ENCODE measurements around the gene GPRIN3.

The GPRIN3 gene

DNA sequence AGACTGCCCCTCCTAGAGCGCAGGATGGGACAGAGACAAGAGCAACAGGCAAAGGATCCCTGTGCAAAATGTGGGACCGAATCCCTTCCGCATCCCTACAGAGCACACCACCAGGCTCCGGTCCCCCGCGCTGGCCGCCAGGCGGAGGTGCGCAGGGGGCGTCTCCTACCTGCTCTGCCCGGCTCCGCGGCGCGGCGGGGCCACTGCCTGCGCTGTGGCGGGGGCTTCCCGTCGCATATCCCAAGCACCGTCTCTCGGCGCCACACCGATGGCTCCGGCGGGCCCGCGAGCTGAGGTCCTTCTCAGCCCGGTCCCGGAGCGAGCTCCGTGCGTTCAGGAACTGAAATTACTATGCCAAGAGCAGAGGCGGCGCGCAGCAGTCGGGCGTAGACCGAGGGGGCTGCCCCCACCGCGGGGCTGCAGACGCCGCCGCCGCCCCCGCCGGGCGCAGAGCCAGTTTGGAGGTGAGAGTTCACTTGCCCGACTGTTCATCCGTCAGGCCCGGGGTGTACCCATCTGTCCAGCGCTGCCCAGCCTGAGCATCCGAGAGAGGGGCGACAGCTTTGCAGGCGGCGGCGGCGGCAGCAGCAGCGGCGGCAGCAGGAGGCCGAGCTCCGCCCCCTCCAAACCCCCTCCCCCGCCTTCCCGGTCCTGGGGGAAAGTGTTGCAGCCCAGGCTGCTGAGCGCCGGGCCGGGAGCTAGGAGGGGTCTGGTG, at the start of gene GPRIN3:
Gene GPRIN3, minus strand, starts transcription at position 355 of the 715 bp plus-strand sequence. CDS start 57,690 bp downstream, outside the sequence.
- peak; percentile 64 for DNase-seq

DNA sequence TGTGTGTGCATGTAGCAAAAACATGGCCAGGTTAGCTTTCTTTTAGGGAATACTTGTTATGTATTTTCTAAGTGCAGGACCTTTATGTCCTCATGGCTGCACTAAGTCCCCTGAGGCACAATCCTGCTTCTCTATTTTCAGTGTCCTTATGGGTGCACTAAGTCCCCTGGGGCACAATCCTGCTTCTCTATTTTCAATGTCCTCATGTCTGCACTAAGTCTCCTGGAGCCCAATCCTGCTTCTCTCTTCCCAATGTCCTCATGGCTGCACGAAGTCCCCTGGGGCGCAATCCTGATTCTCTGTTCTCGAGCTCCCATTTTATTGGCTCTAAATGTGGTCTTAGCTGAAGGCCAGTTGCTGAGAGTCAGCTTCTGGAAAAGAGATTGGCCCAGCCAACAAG, 49.7 kb upstream of the GPRIN3 start:
- no peak for DNase-seq

DNA sequence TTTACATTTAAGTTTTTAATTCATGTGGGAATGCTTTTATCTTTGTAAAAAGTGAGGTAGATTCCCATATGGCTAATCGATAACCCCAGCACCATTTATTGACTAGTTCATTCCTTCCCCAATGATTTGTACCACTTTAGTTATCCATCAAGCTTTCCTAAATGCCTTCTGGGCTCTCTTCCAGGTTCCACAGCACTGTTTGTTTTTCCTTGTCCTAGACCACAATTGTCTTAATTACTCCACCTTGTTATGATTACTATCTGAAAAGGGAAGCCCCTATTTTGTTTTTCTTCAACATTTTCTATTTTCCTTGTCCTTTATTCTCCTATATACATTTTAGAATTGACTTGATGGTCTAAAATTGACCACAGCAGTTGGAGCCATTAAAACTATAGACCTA, 48.5 kb upstream of the GPRIN3 start:
- DNase-seq = no peak

DNA sequence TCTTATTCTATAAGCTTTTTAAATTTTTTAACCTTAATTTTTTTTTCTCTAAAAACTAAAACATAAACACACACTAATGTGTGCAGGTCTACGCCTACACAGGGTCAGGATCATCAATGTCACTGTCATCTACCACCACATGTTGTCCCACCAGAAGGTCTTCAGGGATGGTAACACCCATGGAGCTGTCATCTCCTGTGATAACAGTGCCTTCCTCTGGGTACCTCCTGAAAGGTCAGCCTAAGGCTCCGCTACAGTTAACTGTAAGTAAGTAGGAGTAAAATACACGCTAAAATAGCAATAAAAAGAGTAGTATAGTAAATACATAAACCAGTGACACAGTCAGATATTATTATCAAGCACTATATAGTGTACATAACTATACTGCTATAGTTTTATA, 45.9 kb upstream of the GPRIN3 start:
- DNase-seq = no peak

DNA sequence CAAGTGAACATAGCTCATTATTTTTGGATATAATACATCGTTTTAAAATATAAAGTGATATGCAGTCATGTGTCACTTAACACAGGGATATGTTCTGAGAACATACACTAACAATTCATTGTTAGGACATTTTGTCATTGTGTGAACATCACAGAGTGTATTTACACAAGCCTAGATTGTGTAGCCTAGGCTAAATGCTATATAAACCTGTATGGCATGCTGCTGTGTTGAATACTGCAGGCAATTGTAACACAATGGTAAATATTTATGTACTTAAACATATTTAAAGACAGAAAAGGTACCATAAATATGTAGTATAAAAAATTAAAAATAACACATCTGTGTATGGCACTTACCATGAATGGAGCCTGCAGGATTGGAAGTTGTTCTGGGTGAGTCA, 44.9 kb upstream of the GPRIN3 start:
- no peak for DNase-seq

DNA sequence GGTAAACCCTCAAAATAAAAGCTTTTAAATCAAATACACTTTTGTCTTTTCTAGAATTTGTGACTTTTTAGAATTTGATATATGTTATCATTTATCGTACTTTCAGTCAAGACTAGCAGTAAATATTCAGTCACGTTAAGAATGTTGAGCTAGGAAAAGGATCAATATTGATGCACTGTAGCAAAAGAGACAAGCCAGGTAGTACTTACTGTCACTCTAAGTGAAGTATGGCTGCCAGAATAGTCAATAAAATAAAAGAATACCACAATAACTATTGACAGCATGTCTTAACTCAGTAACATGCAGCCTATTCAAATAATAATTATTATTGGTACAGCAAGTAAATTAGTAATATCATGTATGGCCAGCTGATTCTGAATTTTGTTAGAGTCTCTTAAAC, 43.6 kb upstream of the GPRIN3 start:
- no peak for DNase-seq

DNA sequence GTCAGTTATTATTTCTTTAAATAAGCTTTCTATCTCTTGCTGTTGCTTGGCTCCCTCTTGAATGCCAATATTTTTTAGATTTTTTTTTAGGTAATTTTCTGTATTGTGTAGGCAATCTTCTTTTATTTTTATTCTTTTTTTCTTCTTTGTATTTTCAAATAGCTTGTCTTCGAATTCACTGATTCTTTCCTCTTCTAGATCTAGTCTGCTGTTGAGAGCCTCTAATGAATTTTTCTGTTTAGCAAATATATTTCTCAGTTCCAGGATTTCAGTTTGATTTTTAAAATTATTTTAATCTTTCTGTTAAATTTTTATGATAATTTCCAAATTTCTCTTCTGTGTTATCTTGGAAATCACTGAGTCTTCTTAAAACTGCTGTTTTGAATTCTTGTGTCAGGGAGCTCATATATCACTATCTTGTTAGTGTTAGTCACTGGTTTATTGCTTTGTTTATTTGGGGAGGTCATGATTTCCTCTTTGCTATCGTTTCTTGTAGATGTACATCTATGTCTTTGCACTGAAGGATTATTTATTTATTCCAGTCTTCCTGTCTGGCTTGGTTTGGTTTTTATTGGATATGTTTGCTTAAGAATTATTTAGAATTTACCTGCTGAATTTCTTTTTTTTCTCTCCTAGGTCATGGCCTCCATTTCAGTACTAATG, 39.9 kb upstream of the GPRIN3 start:
- DNase-seq = no peak

DNA sequence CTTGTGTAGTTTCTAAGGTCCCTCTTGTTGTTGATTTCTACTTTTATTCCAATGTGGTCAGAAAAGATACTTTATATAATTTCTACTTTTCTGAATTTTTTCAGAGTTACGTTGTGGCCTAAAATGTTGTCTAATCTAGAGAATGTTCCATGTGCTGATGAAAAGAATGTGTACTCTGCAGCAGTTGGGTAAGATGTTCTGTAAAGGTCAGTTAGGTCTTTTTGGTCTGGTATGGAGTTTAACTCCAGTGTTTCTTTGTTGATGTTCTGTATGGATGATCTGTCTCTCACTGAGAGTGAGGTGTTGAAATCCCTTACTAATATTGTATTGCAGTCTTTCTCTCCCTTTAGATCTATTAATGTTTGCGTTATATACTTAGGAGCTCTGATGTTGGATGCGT, 37.0 kb upstream of the GPRIN3 start:
- no peak for DNase-seq

DNA sequence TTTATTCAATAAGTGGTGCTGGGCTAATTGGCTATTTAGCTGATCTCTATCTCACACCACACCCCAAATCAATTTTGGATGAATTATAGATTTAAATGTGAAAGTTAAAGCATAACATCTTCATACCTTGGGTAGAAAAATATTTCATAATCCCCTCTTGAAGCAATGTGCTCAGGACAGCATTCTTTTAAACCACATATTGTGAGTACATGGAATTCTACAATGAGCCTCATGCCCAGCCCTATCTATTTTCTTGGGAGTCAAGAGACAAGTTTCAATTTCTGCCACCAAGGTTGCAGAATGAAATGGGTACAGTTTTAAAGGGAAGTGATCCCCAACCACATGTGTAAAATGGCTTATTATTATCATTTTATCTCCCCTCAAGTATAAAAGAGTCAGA, 30.6 kb upstream of the GPRIN3 start:
- DNase-seq = no peak

DNA sequence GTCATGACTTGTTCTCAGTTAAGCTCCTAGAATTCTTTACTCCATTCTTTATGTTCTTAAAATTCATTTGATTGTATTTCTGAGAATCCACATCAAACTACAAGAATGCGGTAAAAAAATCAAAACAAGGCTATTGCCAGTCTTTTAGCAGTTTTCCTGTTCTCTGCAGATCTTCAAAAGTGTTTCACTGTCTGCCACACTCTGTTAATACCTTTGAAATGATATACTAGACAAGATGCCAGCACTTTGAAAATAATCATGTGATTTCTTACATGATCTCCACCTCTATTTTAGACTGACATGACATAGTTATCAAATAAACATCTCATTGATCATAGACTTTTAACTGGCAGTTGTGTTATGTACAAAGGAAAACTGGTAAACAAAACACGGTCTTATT, 30.1 kb upstream of the GPRIN3 start:
- DNase-seq = no peak

DNA sequence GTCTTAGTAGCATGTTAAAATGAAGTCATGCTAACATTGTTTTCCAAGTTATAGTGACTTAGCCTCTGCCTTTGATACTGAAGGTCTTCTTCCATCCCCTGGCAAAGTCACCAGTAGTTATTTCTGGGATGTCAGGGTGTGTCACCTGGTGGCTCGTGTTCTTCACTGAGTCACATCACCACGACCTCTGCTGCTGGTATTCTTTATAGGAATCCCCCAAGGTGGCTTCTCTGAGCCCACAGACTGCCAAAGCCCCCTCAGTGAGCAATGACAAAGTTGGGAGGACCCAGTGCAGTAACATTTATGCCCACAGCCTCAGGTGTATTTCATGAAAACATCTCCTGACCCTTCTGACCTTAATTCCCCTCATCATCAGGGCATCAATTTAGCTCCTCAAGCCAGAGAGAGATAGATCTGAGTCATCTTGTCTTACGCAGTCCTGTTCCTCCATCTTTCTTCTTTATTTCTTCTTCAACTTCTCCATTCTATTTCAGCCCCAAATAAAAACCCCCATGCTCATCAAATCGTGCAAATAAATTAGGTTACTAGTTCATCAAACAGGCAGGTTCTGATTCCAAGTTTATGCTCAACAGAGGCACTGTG, 29.3 kb upstream of the GPRIN3 start:
- no peak for DNase-seq

DNA sequence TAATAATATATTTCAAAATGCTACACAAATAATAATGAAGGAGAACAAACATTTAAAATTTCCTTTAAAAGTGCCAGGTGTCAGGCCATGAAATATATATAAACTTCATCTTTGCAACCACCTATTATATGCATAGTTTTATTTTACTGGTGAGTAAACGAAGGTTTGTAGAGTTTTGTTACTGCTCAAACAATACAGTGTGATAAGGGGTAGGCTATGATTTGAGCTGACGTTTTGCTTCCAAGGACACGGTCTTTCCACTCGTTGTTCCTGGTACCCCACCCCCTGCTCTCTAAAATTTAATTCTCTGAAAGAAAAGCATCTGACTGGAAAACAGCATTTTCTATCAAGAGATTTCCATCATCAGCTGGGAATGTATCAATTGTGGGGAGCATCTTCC, 27.2 kb upstream of the GPRIN3 start:
- no peak for DNase-seq

DNA sequence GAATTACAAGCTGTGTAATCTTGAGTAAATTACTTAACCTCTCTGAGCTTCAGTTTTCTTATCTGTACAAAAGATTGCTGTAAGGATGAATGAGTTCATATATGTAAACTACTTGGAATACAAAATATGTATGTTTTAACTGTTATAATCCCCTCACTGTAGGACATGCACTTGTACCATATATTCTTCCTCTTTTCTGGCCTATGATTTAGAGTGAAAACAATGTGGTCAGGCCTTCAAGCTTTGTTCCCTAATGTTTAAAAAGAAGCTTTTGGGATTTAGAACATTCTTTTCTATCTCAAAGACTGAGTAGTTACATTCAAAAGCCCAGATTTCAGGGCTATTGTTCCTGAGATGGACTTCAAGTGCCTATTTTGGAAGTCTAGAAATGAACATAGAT, 26.7 kb upstream of the GPRIN3 start:
- no peak for DNase-seq

DNA sequence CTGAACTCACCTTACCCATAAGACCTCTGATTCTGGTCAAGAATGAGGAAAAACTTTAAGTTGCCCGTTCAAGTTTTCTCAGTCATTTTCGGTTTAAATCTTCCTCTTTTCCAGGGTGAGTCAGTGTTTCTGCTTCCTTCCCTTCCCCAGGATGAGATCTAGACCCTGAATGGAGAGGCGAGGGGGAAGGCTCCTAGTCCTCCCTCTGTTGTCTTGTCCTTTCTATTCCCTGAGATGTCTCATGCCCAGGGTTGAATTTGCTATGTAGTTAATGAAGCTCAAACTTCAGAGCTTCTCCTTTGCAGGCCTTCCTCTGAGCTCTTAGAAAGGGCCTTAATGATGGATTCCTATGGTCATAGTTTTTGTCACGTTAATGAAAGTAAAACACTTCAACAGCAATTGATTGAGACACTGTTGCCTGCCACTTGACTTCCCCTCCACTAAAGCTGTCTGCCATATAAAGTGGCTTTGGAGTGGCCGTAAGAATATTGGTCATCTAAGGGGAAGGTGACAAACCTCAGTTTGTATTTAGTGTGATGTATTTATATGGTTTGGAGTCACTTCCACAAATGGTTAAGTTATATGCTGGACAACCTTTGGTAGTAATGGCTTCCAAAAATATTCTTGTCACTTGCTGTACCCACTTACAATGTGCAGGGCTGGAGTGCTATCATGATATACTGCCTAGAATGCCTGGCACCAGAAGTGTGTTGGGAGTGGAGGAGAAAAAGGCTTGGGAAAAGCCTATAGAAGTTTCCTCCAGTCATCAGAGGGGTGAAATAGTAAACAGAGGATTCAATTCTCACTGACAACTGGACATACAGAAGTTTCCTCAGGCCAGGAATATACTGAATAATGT, 24.3 kb upstream of the GPRIN3 start:
- no peak for DNase-seq

DNA sequence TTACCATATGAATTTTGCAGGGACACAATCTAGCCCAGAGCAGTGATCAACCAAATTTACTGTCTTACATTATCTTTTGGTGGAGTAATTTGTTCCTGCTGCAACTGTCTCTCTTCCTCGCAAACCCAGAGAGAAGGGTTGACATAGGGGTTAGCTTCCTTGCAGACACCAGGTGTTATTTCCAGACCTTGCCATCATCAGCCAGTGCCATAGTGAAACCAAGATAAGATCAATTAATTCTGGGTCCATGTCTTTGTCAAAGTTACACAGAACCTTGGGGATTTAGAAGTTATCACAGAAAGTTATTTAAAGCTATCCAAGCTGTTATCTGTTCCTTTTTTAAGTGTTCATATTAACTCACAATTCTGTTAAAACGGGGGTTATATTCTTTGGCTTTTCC, 23.6 kb upstream of the GPRIN3 start:
- DNase-seq = no peak

DNA sequence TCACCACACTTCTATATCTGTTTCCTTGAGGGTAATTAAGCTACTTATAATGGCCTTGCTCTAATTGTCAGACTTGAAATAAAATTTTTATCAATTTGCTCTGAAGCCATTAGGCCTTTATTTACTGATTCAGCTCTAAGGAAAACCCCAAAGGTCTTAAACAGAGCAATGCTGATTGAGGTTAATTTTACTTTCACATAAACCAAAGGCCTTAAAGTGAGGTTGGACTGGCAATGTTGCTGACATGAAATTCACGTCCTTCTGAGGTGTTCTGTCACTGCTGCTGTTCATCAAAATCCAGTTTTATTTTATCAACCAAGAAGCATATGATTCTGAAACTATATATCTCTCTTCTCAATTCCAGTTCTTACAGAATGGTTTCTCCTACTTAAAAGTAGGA, 21.7 kb upstream of the GPRIN3 start:
- no peak for DNase-seq

DNA sequence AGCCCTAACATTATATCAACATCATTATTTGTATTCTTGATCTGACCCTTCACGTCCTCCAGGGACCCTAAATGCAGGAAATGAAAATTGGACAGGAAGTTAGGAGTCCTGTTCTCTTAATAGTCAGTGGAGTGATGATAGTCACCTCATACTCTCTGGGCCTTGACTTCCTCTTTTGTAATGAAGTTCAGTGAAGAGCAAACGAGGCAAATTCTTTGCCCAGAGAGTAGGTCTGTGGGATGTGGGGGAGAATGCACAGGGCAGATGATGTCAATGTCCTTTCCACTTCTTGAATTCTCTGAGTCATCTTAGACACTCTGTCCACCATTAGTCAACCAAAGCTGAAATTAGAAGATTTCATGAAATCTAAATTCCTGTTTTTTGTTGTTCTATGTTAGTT, 17.1 kb upstream of the GPRIN3 start:
- no peak for DNase-seq

DNA sequence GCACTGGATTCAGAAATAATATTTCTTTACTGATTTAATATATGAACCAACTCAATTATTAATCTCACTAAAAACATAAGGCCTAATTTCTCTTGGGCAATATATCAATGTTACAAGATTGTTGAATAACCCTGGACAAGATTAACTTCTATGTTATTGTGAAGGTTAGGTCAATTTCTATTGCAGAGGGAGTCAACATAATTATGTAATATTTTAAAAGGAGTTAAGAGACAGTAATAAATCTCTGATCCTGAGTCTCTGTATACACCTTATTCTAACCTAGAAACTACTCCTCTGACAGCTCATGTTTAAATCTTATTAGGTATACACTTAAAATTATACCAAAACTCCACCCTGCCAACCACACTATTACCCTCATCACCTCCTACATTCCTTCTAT, 15.1 kb upstream of the GPRIN3 start:
- DNase-seq = no peak

DNA sequence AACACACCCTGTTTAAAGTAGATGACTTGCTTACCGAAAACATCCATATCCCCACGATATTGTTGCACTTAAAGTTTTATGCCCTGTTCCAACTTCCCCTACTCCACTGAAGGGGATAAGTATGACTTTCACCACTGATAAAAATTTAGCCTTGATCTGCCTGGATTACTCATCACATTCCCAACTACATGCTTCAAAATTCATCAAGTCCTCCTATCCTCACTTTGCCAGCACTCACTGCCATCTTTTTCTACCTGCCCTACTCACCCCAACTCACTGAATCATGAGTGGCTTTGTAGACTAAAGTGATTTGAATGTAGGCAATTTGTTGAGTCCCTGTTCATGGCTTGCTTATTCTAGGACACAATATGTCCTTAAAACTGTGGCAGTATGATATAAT, 12.2 kb upstream of the GPRIN3 start:
- DNase-seq = no peak

DNA sequence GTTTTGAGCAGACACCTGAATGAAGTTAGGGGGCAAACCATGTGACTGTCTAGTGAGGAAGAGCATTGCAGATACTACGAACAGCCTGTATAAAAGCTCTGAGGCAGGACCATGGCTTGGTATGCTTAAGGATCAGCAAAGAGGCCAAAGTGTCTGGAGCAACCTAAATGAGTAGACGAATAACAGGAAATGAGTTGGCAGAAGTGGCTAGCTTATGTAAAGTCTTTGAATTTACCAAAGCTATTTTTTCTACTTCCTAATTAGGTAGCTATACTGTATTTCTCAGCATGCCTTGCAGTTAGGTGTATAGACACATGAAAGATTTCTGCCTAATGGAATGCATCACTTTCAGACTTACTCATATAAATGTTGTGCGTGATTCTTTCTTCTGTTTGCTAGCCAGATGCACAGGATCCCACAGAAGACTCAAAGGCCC, 9.3 kb upstream of the GPRIN3 start:
- peak; percentile 81 for DNase-seq

DNA sequence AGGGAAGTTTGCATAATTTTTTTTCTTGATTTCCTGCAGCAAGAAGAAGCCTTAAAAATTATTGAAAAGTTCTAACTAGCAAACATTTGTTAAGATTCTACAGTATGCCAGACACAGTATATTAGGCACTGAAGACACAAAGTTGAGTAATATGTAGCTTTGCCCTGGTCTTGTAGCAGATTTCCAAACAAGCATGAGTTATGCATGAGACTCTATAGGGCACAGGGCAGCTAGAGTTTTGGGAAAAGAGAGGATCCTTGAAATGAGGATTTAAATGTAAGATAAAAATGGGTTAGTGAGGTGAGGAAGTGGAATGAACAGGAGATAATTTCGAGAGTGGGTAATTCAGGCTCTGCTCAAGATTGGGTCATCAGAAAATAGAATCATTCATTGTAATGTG, 8.6 kb upstream of the GPRIN3 start:
- no peak for DNase-seq

DNA sequence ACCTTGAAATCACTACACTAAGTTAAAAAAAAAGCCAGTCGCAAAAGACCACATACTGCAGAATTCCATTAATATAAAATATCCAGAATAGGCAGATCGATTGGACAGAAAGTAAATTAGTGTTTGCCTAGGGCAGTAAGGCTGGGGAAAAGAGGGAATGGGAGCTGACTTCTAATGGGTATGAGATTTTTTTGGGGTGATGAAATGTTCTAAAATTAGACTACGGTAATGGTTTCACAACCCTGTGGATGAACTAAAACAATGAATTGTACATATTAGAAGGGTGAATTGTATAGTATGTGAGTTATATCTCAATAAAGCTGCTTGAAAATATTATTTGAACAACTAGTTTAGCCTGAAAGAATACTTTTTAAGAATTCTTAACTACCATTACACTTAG, 6.7 kb upstream of the GPRIN3 start:
- no peak for DNase-seq

DNA sequence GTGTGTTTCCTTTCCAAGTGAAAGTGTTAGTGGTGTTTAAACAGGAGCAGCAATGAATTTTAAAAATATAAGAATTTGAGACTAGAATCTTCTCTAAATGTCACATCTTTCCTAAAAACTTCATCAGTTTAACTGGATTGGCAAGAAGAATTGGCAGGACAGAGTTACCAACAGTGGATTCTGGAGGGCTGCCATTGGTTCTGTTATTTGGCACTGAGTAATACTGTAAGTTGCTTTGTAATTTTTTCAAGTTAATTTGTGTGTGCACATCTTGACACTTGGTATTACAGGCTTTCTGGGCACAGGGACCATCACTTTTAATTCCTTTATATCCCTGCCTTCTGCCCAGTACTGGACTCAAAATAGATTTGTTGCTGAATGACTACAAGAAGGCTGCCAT, 4.5 kb upstream of the GPRIN3 start:
- no peak for DNase-seq

DNA sequence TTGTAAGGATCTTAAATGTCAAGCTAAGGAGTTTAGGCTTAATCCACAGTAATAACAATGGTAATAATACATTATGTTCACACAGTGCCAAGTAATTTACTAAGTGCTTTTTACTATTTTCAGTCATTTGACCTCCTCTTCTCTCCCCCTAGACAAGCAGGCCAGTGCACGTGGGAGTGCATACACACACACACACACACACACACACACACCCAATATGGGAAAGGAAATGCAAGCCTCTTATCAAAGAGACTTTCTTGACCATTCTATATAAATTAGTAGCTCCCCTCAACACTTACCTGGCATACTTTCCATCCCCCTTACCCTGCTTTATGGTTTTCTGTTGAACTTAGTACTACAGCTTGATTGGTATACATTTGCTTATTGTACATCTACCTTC, 3.8 kb upstream of the GPRIN3 start:
- DNase-seq = no peak

All from activated CD4-positive, alpha-beta T cell treated with anti-CD3 and anti-CD28 coated beads, Interleukin-2, amount 50 U/mL, for 16 hours (primary cell).